A549 treated with DMSO at 1 μM for 4 hours (cell line): ENCODE results near the gene DCAF12. TPM values are rescaled to one million over a fixed set of nuclear protein-coding genes. Genes with fewer than 3 reads are reported as not detected.

Experiments used
- total RNA-seq: library from RNA; stranded (reverse); fragments of 200-300 nt; extraction: Qiagen RNA extraction; gene quantifications from 5 replicates; pipeline ENCODE4 v1.2.3, GENCODE V29; 2022; ENCODE audit warnings: low read depth

The DCAF12 gene
- 35.2 to 43.7 TPM (median 41.1 TPM) in 5 replicates for total RNA-seq

DNA sequence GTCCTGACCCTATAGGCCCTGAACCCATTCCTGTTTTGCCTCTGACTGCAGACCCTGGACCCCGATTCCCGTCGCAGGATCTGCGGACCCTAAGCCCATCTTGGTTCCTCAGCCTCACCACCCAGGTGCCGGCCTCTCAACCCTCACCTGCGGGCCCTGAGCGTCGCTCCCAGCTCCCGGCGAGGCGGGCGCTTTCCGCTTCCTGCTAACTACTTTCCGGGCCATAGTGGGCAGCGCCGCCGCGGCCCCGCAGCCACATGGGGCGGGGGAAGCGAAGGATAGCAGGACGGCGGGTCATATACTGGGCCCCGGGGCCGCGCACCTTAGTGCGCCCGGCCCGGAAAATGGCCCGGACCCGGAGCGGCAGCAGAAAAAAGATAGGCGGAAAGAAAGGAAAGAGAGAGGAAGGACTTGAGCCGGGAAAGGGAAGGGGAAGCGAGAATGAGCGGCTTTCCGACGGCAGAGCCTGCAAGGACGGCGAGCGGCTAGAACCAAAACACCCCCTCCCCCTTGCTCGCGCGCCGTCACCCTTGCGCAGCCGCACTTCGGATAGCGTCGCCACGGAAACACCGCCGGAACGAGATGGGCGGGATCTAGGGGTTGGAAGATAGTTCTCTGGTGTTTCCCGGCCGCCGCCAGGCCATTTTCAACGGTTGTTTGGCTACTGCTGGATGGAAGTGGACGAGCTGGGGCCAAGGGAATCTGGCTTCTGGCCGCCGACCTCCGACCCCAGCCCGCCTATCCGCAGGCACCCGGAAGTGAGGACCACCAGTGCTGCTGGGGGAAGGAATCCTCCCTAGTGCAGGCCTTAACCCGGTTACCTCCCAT is at the start of gene DCAF12:
Gene DCAF12, minus strand, starts transcription at position 492 of the 828 bp plus-strand sequence. Its CDS starts 267 bp downstream, at position 225.

GRCh38 chr9:34048727-34049629 is 77.5 kb downstream of the DCAF12 start, which contains the start of gene UBAP2:
UBAP2 (minus strand) TSS chr9:34048887; CDS start chr9:34017148, 31,739 bp downstream.

Other genes starting within 250 kb of the DCAF12 start
- gene UBAP2, start 77.8 kb downstream of the DCAF12 start, total RNA-seq, result 36.8 to 45.1 TPM (median 42.1 TPM) in 5 replicates
- 38.0 to 45.0 TPM (median 42.5 TPM) in 5 replicates for gene UBAP1, start 52.3 kb upstream of the DCAF12 start, total RNA-seq
- gene KIF24, start 202.6 kb upstream of the DCAF12 start, total RNA-seq, result 3.5 to 4.2 TPM (median 3.6 TPM) in 5 replicates
- 22.4 to 23.8 TPM (median 23.2 TPM) in 5 replicates for gene NUDT2, start 202.9 kb upstream of the DCAF12 start, total RNA-seq